H1 (cell line): ENCODE measurements around the gene DOHH. TPM values are rescaled to one million over a fixed set of nuclear protein-coding genes. Genes with fewer than 3 reads are reported as not detected.

Experiments
- BCL11A ChIP-seq, 2 experiments: IDR thresholded peaks; one replicate each; pipeline ENCODE4 v1.6.1; 2011; ENCODE audit warnings: low read depth in 2 of 2, low read length in 2 of 2, mild to moderate bottlenecking in 2 of 2
- MAFK ChIP-seq: IDR thresholded peaks from 2 replicates; pipeline ENCODE4 v1.6.1; 2012; ENCODE audit warnings: low read depth, mild to moderate bottlenecking, improper control_type of control experiment, low read length
- SAP30 ChIP-seq: fragments of 300-600 bp; sonication (generic); IDR thresholded peaks from 2 replicates; pipeline ENCODE4 v1.7.1; 2012; ENCODE audit warnings: low read length, moderate library complexity, mild to moderate bottlenecking, inconsistent platforms; ENCODE audit not compliant: insufficient read depth, insufficient replicate concordance
- SIRT6 ChIP-seq: IDR thresholded peaks from one replicate; pipeline ENCODE4 v1.7.1; 2012; ENCODE audit warnings: low read length, inconsistent platforms
- SP1 ChIP-seq: IDR thresholded peaks from 2 replicates; pipeline ENCODE4 v1.6.1; 2011; ENCODE audit warnings: low read depth, low read length
- TBP ChIP-seq: IDR thresholded peaks from 2 replicates; pipeline ENCODE4 v1.6.1; 2011; ENCODE audit warnings: low read depth, low read length, improper control_type of control experiment
- polyA plus RNA-seq, 7 experiments: library from polyadenylated mRNA; depleted of rRNA in 3 of 7; stranded (reverse) in 5 of 7; unstranded in 2 of 7; fragments of >200 nt in 5 of 7; fragments of 200-250 nt in 2 of 7; gene quantifications; 1 replicate in 5 of 7; 2 replicates in 1 of 7; 4 replicates in 1 of 7; pipeline versions ENCODE4 v1.2.1 to v1.2.3, GENCODE V29; 2011 to 2013; ENCODE audit warnings: missing spikeins in 2 of 7, mixed read lengths in 2 of 7
- total RNA-seq: library from RNA; stranded (reverse); fragmentation: NEBNext Ultra II Directional; extraction: Animal tissue kit (Norgen Biotek cat#: 25700); gene quantifications from 2 replicates; pipeline ENCODE4 v1.2.1, GENCODE V29; 2021

Gene DOHH
- total and polyA plus RNA-seq, 2 of the 8 experiments (the other 6 are each of a cell fraction or from before 2014, with no cell fraction given): 7.3 to 17.7 TPM

- TF ChIP-seq MAFK: no peak
- no peak for TF ChIP-seq SAP30
- TF ChIP-seq SIRT6: no peak
- no peak for TF ChIP-seq SP1
- TF ChIP-seq BCL11A (IDR thresholded peaks at IDR 0.05; ENCODE audit: low read depth in 2 of 2, low read length in 2 of 2): no peak
- TF ChIP-seq TBP: no peak
These were observed 34.9 kb downstream of the DOHH start (continued) for GRCh38 chr19:3465552-3465951.
